HG02938 (cell line): ENCODE data around the gene CLPTM1L.
"Not testable (repeated sequence)": the region's sequence is repeated elsewhere in the genome, so short reads cannot be mapped to it uniquely, and the experiment has no call there.

Source experiments
- ATAC-seq: cut with Tn5 transposase; IDR thresholded peaks from one replicate; pipeline ENCODE4 v1.9.1; 2021; ENCODE audit warnings: mild to moderate bottlenecking, moderate library complexity; ENCODE audit not compliant: unreplicated experiment

Gene CLPTM1L

GRCh38 chr5:1293416-1294205 is 51.3 kb downstream of the CLPTM1L start:
- no peak for ATAC-seq

GRCh38 chr5:1292846-1293415 is 52.0 kb downstream of the CLPTM1L start:
- ATAC-seq, result no peak

GRCh38 chr5:1292139-1292538 is 52.8 kb downstream of the CLPTM1L start:
- no peak for ATAC-seq

- no peak for ATAC-seq
Measured at GRCh38 chr5:1291611-1292080, 53.3 kb downstream of the CLPTM1L start.

GRCh38 chr5:1290956-1291355 is 53.9 kb downstream of the CLPTM1L start:
- not testable (repeated sequence) for ATAC-seq

- not testable (repeated sequence) for ATAC-seq
Measured at GRCh38 chr5:1289559-1289958, 55.3 kb downstream of the CLPTM1L start.

- no peak for ATAC-seq
Measured at GRCh38 chr5:1288439-1289335, 56.2 kb downstream of the CLPTM1L start.

GRCh38 chr5:1285883-1286291 is 59.0 kb downstream of the CLPTM1L start:
- no peak for ATAC-seq

- ATAC-seq, result no peak
Measured at GRCh38 chr5:1285141-1285540, 59.8 kb downstream of the CLPTM1L start.

GRCh38 chr5:1284336-1284970 is 60.4 kb downstream of the CLPTM1L start:
- ATAC-seq, result not testable (repeated sequence)

GRCh38 chr5:1283729-1284041 is 61.2 kb downstream of the CLPTM1L start:
- ATAC-seq, result not testable (repeated sequence)

GRCh38 chr5:1282993-1283728 is 61.7 kb downstream of the CLPTM1L start:
- not testable (repeated sequence) for ATAC-seq

- ATAC-seq, result no peak
Measured at GRCh38 chr5:1282131-1282992, 62.5 kb downstream of the CLPTM1L start.

- ATAC-seq, result no peak
Measured at GRCh38 chr5:1281038-1281882, 63.6 kb downstream of the CLPTM1L start.

- ATAC-seq, result no peak
Measured at GRCh38 chr5:1280177-1281037, 64.5 kb downstream of the CLPTM1L start.

GRCh38 chr5:1279443-1280151 is 65.3 kb downstream of the CLPTM1L start:
- ATAC-seq, result no peak
